MCF 10A (cell line): ENCODE data around the gene CYP4V2. TPM values are rescaled to one million over a fixed set of nuclear protein-coding genes. Genes with fewer than 3 reads are reported as not detected.
A peak's percentile ranks its signal among the peaks of the same experiment; 100 is the strongest.

Experiments used
- BruUV-seq: library from RNA; stranded (reverse); fragments of 400-500 nt; replicated peaks from 2 replicates; lab custom pipeline; 2021; lab: Mats Ljungman, UMichigan
- CTCF ChIA-PET: fragments of 300-600 bp; sonication (Branson Sonifier 250); formaldehyde crosslinking; extraction: SDS; loops from one replicate; lab custom pipeline; 2021; ENCODE audit warnings: antibody characterized with exemption, inconsistent platforms; lab: Yijun Ruan, JAX
- POLR2A ChIA-PET: fragments of 300-600, 350-650 bp; sonication (Branson Sonifier 250); formaldehyde crosslinking; extraction: SDS; loops from one replicate; lab custom pipeline; 2020; ENCODE audit warnings: antibody characterized with exemption, inconsistent platforms; lab: Yijun Ruan, JAX
- DNase-seq: peaks from one replicate; pipeline ENCODE4 v3.0.0-alpha.2; 2018; ENCODE audit not compliant: unreplicated experiment
- H3K27ac Mint-ChIP-seq: one replicate; pipeline ENCODE4 v1.8.0; 2022; ENCODE audit warnings: mild to moderate bottlenecking, low read depth, mixed read lengths; ENCODE audit not compliant: unreplicated experiment
- H3K27me3 Mint-ChIP-seq: one replicate; pipeline ENCODE4 v1.8.0; 2022; ENCODE audit warnings: mixed read lengths; ENCODE audit not compliant: insufficient read depth, unreplicated experiment
- H3K36me3 Mint-ChIP-seq: one replicate; pipeline ENCODE4 v1.8.0; 2022; ENCODE audit warnings: mild to moderate bottlenecking, moderate library complexity, mixed read lengths; ENCODE audit not compliant: insufficient read depth, unreplicated experiment
- H3K4me1 Mint-ChIP-seq: one replicate; pipeline ENCODE4 v1.8.0; 2022; ENCODE audit warnings: mixed read lengths; ENCODE audit not compliant: insufficient read depth, unreplicated experiment
- H3K4me3 Mint-ChIP-seq: one replicate; pipeline ENCODE4 v1.8.0; 2022; ENCODE audit warnings: mild to moderate bottlenecking, moderate library complexity, mixed read lengths; ENCODE audit not compliant: unreplicated experiment
- H3K9me3 Mint-ChIP-seq: one replicate; pipeline ENCODE4 v1.8.0; 2022; ENCODE audit warnings: mixed read lengths; ENCODE audit not compliant: unreplicated experiment
- intact Hi-C: fragments of 100-400 bp; cut with micrococcal nuclease; formaldehyde crosslinking; loops from 2 replicates; pipeline ENCODE4 v1.14.1; 2022
- total RNA-seq: library from RNA; stranded (reverse); gene quantifications from 2 replicates; pipeline ENCODE4 v1.2.3, GENCODE V29; 2022
- TF ChIP-seq, protein P1 (sequence below): fragments of 200-600 bp; IDR thresholded peaks from one replicate; pipeline ENCODE4 v1.8.0; 2022; ENCODE audit warnings: antibody characterized with exemption, mild to moderate bottlenecking; ENCODE audit not compliant: unreplicated experiment

The CYP4V2 gene
- total RNA-seq, 1 experiment from 2014 or later: 22.1 TPM

DNA sequence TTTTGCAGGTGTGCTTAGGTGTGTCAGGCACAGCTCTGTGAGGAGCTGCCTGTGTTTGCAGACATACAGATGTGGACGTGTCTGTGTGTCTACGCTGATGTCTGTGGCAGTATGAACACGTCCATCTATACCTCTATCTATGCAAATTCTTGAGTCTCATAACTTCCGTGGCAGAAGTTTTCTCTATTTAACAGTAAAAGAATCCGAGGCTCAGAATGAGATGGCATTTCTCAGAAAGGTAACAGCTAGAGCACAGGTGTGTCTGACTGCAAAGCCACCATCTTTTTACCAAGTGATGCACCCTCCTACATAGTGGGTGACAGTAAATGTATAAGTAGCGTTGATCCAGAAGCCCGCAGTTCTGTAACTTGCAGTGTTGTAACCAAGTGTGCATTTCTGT, 39.9 kb upstream of the CYP4V2 start:
- H3K4me1 Mint-ChIP-seq: peaks cover 6% of the 10 kb centered on the region
- H3K9me3 Mint-ChIP-seq: no peaks in the 10 kb centered on the region
- H3K27ac Mint-ChIP-seq: peak overlapping the region; percentile 27
- CTCF ChIA-PET: interaction anchor here (0.6 kb wide), 1 partner anchor 1405 kb away, joined by 3 read pairs; no protein-coding TSS in a partner anchor
- no peaks in the 10 kb centered on the region for H3K36me3 Mint-ChIP-seq
- H3K27me3 Mint-ChIP-seq: no peaks in the 10 kb centered on the region
- POLR2A ChIA-PET: no interaction called here
- TF ChIP-seq, protein P1, sequence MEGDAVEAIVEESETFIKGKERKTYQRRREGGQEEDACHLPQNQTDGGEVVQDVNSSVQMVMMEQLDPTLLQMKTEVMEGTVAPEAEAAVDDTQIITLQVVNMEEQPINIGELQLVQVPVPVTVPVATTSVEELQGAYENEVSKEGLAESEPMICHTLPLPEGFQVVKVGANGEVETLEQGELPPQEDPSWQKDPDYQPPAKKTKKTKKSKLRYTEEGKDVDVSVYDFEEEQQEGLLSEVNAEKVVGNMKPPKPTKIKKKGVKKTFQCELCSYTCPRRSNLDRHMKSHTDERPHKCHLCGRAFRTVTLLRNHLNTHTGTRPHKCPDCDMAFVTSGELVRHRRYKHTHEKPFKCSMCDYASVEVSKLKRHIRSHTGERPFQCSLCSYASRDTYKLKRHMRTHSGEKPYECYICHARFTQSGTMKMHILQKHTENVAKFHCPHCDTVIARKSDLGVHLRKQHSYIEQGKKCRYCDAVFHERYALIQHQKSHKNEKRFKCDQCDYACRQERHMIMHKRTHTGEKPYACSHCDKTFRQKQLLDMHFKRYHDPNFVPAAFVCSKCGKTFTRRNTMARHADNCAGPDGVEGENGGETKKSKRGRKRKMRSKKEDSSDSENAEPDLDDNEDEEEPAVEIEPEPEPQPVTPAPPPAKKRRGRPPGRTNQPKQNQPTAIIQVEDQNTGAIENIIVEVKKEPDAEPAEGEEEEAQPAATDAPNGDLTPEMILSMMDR: no peak
- BruUV-seq: no TSS peak
- intact Hi-C loops: no loop called here
- no peak for DNase-seq
- H3K4me3 Mint-ChIP-seq: no peak overlapping the region

DNA sequence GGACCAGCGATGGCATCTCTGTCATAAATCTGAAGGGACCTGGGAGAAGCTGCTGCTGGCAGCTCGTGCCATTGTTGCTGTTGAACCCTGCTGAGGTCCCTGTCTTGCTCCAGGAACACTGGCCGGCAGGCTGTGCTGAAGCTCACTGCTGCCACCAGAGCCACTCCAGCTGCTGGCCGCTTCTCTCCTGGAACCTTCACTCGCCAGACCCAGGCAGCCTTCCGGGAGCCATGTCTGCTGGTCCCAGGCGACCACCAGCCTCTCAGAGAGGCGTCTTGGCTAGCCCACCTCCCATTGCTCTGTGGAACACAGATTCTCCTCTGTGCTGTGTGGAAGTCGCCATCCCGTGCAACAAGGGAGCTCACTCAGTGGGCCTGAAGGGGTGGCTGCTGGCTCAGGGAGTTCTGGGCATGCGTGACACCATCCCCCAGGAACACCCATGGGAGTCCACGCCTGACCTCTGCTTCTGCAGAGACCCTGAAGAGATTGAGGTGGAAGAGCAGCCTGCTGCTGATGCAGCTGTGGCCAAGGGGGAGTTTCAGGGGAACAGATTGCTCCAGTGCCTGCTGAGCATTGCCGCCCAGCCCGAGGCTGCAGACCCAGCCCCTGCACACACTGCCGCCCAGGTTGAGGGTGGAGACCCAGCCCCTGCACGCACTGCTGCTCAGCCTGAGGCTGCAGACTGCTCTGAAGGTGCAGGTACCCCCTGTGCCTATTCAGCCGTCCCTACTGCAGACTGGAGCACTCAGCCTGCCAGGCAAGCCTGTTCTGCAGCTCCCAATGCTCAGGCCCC, 33.1 kb upstream of the CYP4V2 start:
- no peak overlapping the region for H3K27ac Mint-ChIP-seq
- no peak overlapping the region for H3K4me3 Mint-ChIP-seq
- no peaks in the 10 kb centered on the region for H3K9me3 Mint-ChIP-seq
- H3K36me3 Mint-ChIP-seq: no peaks in the 10 kb centered on the region
- BruUV-seq: no TSS peak
- no peaks in the 10 kb centered on the region for H3K27me3 Mint-ChIP-seq
- TF ChIP-seq, protein P1: no peak
- peaks cover 6% of the 10 kb centered on the region for H3K4me1 Mint-ChIP-seq
- intact Hi-C loops: no loop called here
- CTCF ChIA-PET: no interaction called here
- POLR2A ChIA-PET: interaction anchor here (1.2 kb wide), 1 partner anchor 10 kb away, joined by 3 read pairs; no protein-coding TSS in a partner anchor
- DNase-seq: no peak

DNA sequence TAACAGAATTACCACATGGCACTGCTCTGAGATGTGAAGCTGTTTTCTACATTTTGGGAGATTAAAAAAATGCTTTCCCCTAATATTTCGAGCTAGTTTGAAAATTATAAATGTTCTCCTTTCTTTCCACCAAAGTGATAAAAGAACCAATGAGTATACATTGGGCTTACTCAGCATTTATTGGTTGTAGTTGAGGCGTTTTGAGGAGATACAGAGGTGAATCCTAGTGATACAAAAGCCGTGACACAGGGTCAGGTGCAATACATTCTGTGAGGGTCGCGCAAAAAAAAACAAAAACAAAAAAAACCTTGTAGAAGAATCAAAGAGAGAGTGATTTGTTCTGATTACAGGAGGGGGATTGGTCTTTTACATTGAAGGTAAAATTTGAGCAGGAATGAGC, 32.4 kb upstream of the CYP4V2 start:
- BruUV-seq: no TSS peak
- no peak overlapping the region for H3K27ac Mint-ChIP-seq
- TF ChIP-seq, protein P1: no peak
- CTCF ChIA-PET: no interaction called here
- DNase-seq: no peak
- intact Hi-C loops: no loop called here
- no peaks in the 10 kb centered on the region for H3K9me3 Mint-ChIP-seq
- H3K4me1 Mint-ChIP-seq: peaks cover 6% of the 10 kb centered on the region
- POLR2A ChIA-PET: interaction anchor here (1.2 kb wide), 1 partner anchor 9 kb away, joined by 3 read pairs; no protein-coding TSS in a partner anchor
- no peak overlapping the region for H3K4me3 Mint-ChIP-seq
- no peaks in the 10 kb centered on the region for H3K27me3 Mint-ChIP-seq
- no peaks in the 10 kb centered on the region for H3K36me3 Mint-ChIP-seq

DNA sequence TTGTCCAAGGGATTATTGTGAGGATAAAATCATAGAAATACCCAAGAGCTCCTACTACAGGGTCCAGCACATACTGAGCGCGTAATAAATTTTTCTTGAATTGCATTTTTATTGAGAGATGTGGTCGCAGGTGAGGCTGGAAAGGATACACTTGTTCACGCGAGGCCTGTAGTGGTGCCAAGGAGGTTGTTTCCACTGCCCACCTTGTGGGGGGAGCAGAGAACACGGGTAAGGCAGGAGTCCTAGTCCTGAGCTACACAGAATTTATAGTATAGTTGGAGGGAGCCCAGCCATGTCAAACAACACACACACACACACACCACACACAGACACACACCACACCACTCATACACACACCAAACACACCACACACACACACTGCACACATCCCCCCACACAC, 31.8 kb upstream of the CYP4V2 start:
- H3K9me3 Mint-ChIP-seq: no peaks in the 10 kb centered on the region
- no peaks in the 10 kb centered on the region for H3K36me3 Mint-ChIP-seq
- H3K4me3 Mint-ChIP-seq: no peak overlapping the region
- ChIA-PET POLR2A (no interaction called here), CTCF (no interaction called here)
- peaks cover 6% of the 10 kb centered on the region for H3K4me1 Mint-ChIP-seq
- intact Hi-C loops: no loop called here
- no TSS peak for BruUV-seq
- no peak overlapping the region for H3K27ac Mint-ChIP-seq
- TF ChIP-seq, protein P1: no peak
- no peak for DNase-seq
- H3K27me3 Mint-ChIP-seq: no peaks in the 10 kb centered on the region
